ENCODE results near the gene PSTPIP1. TPM values are rescaled to one million over a fixed set of nuclear protein-coding genes. Genes with fewer than 3 reads are reported as not detected.

PSTPIP1 gene
- total RNA-seq, 2 experiments from 2014 or later, result 1.5 to 27.4 TPM

DNA sequence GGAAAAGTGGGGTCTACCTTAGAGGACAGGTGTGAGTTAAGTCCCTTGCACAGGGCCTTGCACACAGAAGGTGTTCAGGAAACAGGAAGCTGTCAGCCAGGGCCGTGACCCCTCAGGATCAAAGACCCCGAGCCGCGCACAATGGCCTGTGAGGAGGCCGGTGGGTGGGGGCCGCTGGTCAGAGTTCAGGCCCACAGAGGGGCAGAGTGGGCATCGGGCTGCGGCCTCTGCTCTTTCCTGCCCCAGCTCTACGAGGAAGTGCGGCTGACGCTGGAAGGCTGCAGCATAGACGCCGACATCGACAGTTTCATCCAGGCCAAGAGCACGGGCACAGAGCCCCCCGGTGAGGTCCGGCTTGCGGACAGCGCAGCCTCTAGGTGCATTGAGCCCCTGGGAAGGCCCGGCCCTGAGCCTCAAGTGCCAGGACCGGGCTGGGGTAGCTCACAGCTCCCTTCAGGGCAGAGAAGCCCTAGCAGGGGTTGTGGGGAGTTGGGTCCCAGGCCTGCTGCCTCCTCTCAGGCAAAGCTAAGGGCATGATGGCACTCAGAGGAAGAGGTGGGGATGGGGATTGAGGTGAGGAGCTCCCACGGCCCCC lies 37.2 kb downstream of the PSTPIP1 start:
- TF ChIP-seq, protein P1, sequence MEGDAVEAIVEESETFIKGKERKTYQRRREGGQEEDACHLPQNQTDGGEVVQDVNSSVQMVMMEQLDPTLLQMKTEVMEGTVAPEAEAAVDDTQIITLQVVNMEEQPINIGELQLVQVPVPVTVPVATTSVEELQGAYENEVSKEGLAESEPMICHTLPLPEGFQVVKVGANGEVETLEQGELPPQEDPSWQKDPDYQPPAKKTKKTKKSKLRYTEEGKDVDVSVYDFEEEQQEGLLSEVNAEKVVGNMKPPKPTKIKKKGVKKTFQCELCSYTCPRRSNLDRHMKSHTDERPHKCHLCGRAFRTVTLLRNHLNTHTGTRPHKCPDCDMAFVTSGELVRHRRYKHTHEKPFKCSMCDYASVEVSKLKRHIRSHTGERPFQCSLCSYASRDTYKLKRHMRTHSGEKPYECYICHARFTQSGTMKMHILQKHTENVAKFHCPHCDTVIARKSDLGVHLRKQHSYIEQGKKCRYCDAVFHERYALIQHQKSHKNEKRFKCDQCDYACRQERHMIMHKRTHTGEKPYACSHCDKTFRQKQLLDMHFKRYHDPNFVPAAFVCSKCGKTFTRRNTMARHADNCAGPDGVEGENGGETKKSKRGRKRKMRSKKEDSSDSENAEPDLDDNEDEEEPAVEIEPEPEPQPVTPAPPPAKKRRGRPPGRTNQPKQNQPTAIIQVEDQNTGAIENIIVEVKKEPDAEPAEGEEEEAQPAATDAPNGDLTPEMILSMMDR (conservative IDR thresholded peaks at IDR 0.05; ENCODE audit: low read length), result no peak
- no peak for TF ChIP-seq EZH2phosphoT487 (IDR thresholded peaks at IDR 0.05; ENCODE audit: borderline replicate concordance, low read depth, low read length)
- Histone ChIP-seq H3K4me1 (ENCODE audit: insufficient read depth, low read length, poor library complexity, severe bottlenecking) (peaks cover 4% of the 10 kb centered on the region), H3K36me3 (ENCODE audit: insufficient read depth, low read length) (no peaks in the 10 kb centered on the region), H3K4me2 (ENCODE audit: low read length) (no peak overlapping the region), H3K9me2 (ENCODE audit: insufficient read depth, low read length) (no peaks in the 10 kb centered on the region), H2AFZ (ENCODE audit: low read length) (no peak overlapping the region), H3K27ac (ENCODE audit: low read depth, low read length, poor library complexity, severe bottlenecking) (no peak overlapping the region), H4K20me1 (ENCODE audit: insufficient read depth, low read length) (no peaks in the 10 kb centered on the region), H3K79me2 (ENCODE audit: insufficient read depth, low read depth, low read length) (no peaks in the 10 kb centered on the region), H3K4me3 (ENCODE audit: low read depth, low read length, poor library complexity, severe bottlenecking) (no peak overlapping the region), H3K9me3 (ENCODE audit: low read length) (0 out of 2 replicates have a peak, but pooled peaks cover 2% of the 10 kb centered on the region)
- CTCF ChIA-PET (ENCODE audit: unreplicated experiment), result no interaction called here
- DNase-seq (ENCODE audit: low spot score), result no peak
- no TSS peak for BruUV-seq (replicated peaks)
- POLR2A ChIA-PET, result no interaction called here
- intact Hi-C loops (cut with micrococcal nuclease; ENCODE audit: unreplicated experiment), result no loop called here

DNA sequence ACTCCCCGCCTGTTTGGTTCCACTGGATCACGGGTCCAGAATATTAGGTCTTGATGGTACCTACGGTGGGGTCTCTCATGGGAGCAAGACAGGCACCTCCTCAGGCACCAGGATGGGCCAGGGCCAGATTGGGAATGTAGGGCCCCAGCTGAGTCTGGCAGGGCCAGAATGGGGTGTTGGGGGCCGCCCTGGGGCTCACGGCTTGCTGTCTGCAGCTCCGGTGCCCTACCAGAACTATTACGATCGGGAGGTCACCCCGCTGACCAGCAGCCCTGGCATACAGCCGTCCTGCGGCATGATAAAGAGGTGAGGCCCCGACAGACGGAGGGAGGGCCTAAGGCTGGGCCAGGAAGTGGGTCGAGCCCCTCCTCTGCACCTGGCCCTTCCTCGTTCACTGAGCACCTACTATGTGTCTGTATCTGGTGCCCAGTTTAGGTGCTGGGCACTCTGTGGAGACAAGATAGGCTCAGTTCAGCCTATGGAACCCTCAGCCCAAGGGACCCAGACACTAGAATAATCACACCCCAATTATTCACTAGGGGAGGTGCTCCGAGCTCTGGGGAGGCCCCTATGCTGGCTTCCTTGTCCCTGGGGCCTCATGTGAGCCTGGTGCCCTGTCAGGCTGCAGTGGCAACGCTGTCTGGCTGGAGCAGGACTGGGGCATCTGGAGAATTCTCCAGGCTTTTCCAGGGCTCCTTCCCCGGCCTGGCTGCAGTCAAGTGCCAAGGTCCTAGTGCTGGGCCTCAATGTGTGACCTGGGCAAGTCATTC lies 37.9 kb downstream of the PSTPIP1 start:
- H3K9me2 ChIP-seq (ENCODE audit: insufficient read depth, low read length), result no peaks in the 10 kb centered on the region
- no peaks in the 10 kb centered on the region for H4K20me1 ChIP-seq (ENCODE audit: insufficient read depth, low read length)
- H3K4me2 ChIP-seq (ENCODE audit: low read length), result no peak overlapping the region
- no peak overlapping the region for H2AFZ ChIP-seq (ENCODE audit: low read length)
- ChIA-PET CTCF (ENCODE audit: unreplicated experiment) (no interaction called here), POLR2A (no interaction called here)
- H3K4me1 ChIP-seq (ENCODE audit: insufficient read depth, low read length, poor library complexity, severe bottlenecking), result peaks cover 4% of the 10 kb centered on the region
- intact Hi-C loops (cut with micrococcal nuclease; ENCODE audit: unreplicated experiment), result no loop called here
- H3K9me3 ChIP-seq (ENCODE audit: low read length), result peaks cover 9% of the 10 kb centered on the region; the same call in 1 of the 2 replicates
- H3K27ac ChIP-seq (ENCODE audit: low read depth, low read length, poor library complexity, severe bottlenecking), result no peak overlapping the region
- no TSS peak for BruUV-seq (replicated peaks)
- no peaks in the 10 kb centered on the region for H3K36me3 ChIP-seq (ENCODE audit: insufficient read depth, low read length)
- H3K79me2 ChIP-seq (ENCODE audit: insufficient read depth, low read depth, low read length), result no peaks in the 10 kb centered on the region
- DNase-seq (ENCODE audit: low spot score), result no peak
- no peak overlapping the region for H3K4me3 ChIP-seq (ENCODE audit: low read depth, low read length, poor library complexity, severe bottlenecking)
- no peak for TF ChIP-seq EZH2phosphoT487 (IDR thresholded peaks at IDR 0.05; ENCODE audit: borderline replicate concordance, low read depth, low read length)
- TF ChIP-seq, protein P1 (conservative IDR thresholded peaks at IDR 0.05; ENCODE audit: low read length), result no peak

DNA sequence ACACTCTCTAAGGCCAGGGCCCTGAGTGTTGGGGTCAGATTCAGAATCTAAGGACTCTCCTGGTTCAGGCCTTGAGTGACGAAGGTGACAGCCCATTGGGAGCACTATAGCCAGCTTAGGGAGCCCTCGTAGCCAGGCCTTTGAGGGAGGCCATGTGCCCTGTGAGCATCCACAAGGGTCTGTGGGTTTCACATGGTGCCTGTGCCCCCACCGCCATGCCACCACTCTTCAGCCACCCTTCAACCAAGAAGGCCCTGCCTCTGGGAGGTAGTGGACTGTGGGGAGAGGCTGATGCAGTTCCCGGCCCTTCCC lies 38.4 kb downstream of the PSTPIP1 start:
- intact Hi-C loops (cut with micrococcal nuclease; ENCODE audit: unreplicated experiment), result no loop called here
- Histone ChIP-seq H3K9me2 (ENCODE audit: insufficient read depth, low read length) (no peaks in the 10 kb centered on the region), H3K9me3 (ENCODE audit: low read length) (peaks cover 10% of the 10 kb centered on the region; the same call in 1 of the 2 replicates), H2AFZ (ENCODE audit: low read length) (no peak overlapping the region), H3K4me1 (ENCODE audit: insufficient read depth, low read length, poor library complexity, severe bottlenecking) (peaks cover 4% of the 10 kb centered on the region), H3K79me2 (ENCODE audit: insufficient read depth, low read depth, low read length) (no peaks in the 10 kb centered on the region), H3K4me3 (ENCODE audit: low read depth, low read length, poor library complexity, severe bottlenecking) (no peak overlapping the region), H4K20me1 (ENCODE audit: insufficient read depth, low read length) (no peaks in the 10 kb centered on the region), H3K27ac (ENCODE audit: low read depth, low read length, poor library complexity, severe bottlenecking) (no peak overlapping the region), H3K36me3 (ENCODE audit: insufficient read depth, low read length) (no peaks in the 10 kb centered on the region), H3K4me2 (ENCODE audit: low read length) (no peak overlapping the region)
- BruUV-seq (replicated peaks), result no TSS peak
- ChIA-PET POLR2A (no interaction called here), CTCF (ENCODE audit: unreplicated experiment) (no interaction called here)
- no peak for TF ChIP-seq EZH2phosphoT487 (IDR thresholded peaks at IDR 0.05; ENCODE audit: borderline replicate concordance, low read depth, low read length)
- TF ChIP-seq, protein P1 (conservative IDR thresholded peaks at IDR 0.05; ENCODE audit: low read length), result no peak
- DNase-seq (ENCODE audit: low spot score), result no peak

Measured in OCI-LY7 (cell line).